GM23338 (cell line): ENCODE data around the gene SPEM3. TPM values are rescaled to one million over a fixed set of nuclear protein-coding genes. Genes with fewer than 3 reads are reported as not detected.

Source experiments
- ATAC-seq: fragments of 200-7000 bp; cut with Tn5 transposase; 3 replicates; pipeline ENCODE4 v1.9.1; 2020
- DNase-seq: peaks from one replicate; pipeline ENCODE4 v3.0.0-alpha.2; 2015; ENCODE audit warnings: low spot score
- H2AFZ ChIP-seq: fragments of 200-600 bp; sonication (generic); 2 replicates; pipeline ENCODE4 v1.8.0; 2016; ENCODE audit warnings: antibody characterized with exemption, mild to moderate bottlenecking, moderate library complexity
- H3F3A ChIP-seq: fragments of 200-600 bp; sonication (generic); replicated peaks from 2 replicates; pipeline ENCODE4 v1.8.0; 2017; ENCODE audit warnings: antibody characterized with exemption, mixed run types, low read depth
- H3K27ac ChIP-seq: fragments of 200-600 bp; sonication (generic); 2 replicates; pipeline ENCODE4 v1.6.1; 2016; ENCODE audit warnings: low read depth
- H3K27me3 ChIP-seq: fragments of 200-600 bp; sonication (generic); 2 replicates; pipeline ENCODE4 v1.8.0; 2016; ENCODE audit warnings: mild to moderate bottlenecking, mixed run types, moderate library complexity; ENCODE audit not compliant: insufficient read depth
- H3K36me3 ChIP-seq: fragments of 200-600 bp; sonication (generic); 2 replicates; pipeline ENCODE4 v1.8.0; 2016; ENCODE audit warnings: mild to moderate bottlenecking; ENCODE audit not compliant: insufficient read depth
- H3K4me1 ChIP-seq: fragments of 200-600 bp; sonication (generic); 2 replicates; pipeline ENCODE4 v1.8.0; 2016; ENCODE audit warnings: mild to moderate bottlenecking, moderate library complexity; ENCODE audit not compliant: insufficient read depth
- H3K4me2 ChIP-seq: fragments of 200-600 bp; sonication (generic); 2 replicates; pipeline ENCODE4 v1.7.1; 2017; ENCODE audit warnings: mixed run types
- H3K4me3 ChIP-seq: fragments of 200-600 bp; sonication (generic); 2 replicates; pipeline ENCODE4 v1.6.1; 2016; ENCODE audit warnings: mixed run types
- H3K79me2 ChIP-seq: fragments of 200-600 bp; sonication (generic); replicated peaks from 2 replicates; pipeline ENCODE4 v1.8.0; 2017; ENCODE audit warnings: mild to moderate bottlenecking; ENCODE audit not compliant: insufficient read depth
- H3K9me2 ChIP-seq: fragments of 200-600 bp; sonication (generic); 2 replicates; pipeline ENCODE4 v1.8.0; 2017; ENCODE audit not compliant: insufficient read depth
- H4K20me1 ChIP-seq: fragments of 200-600 bp; sonication (generic); replicated peaks from 2 replicates; pipeline ENCODE4 v1.8.0; 2017; ENCODE audit warnings: mild to moderate bottlenecking; ENCODE audit not compliant: insufficient read depth
- H3K27ac Mint-ChIP-seq: 2 replicates; pipeline ENCODE4 v1.8.0; 2020; ENCODE audit warnings: inconsistent platforms, mild to moderate bottlenecking, moderate library complexity, mixed read lengths
- H3K27me3 Mint-ChIP-seq: 3 replicates; pipeline ENCODE4 v1.8.0; 2022; ENCODE audit warnings: low read depth, mild to moderate bottlenecking, moderate library complexity, mixed read lengths, inconsistent platforms; ENCODE audit not compliant: insufficient read depth, poor library complexity
- H3K36me3 Mint-ChIP-seq: 3 replicates; pipeline ENCODE4 v1.8.0; 2021; ENCODE audit warnings: low read depth, mild to moderate bottlenecking, inconsistent platforms, moderate library complexity, mixed read lengths
- H3K4me1 Mint-ChIP-seq: 3 replicates; pipeline ENCODE4 v1.8.0; 2020; ENCODE audit warnings: mild to moderate bottlenecking, inconsistent platforms, mixed read lengths
- H3K4me3 Mint-ChIP-seq: 3 replicates; pipeline ENCODE4 v1.8.0; 2021; ENCODE audit warnings: moderate library complexity, mild to moderate bottlenecking, inconsistent platforms, mixed read lengths
- H3K9me3 Mint-ChIP-seq: 3 replicates; pipeline ENCODE4 v1.8.0; 2020; ENCODE audit warnings: moderate library complexity, mild to moderate bottlenecking, inconsistent platforms, mixed read lengths
- CREB1 ChIP-seq: fragments of 250-450 bp; sonication (Bioruptor Pico); IDR thresholded peaks from 2 replicates; pipeline ENCODE4 v1.5.0; 2020; ENCODE audit warnings: low read depth, mild to moderate bottlenecking, moderate library complexity
- EZH2 ChIP-seq: fragments of 200-600 bp; sonication (generic); IDR thresholded peaks from one replicate; pipeline ENCODE4 v1.8.0; 2017; ENCODE audit warnings: antibody characterized with exemption, mild to moderate bottlenecking, low read depth; ENCODE audit not compliant: unreplicated experiment
- EZH2phosphoT487 ChIP-seq: fragments of 200-600 bp; sonication (generic); IDR thresholded peaks from one replicate; pipeline ENCODE4 v1.8.1; 2018; ENCODE audit warnings: antibody characterized with exemption; ENCODE audit not compliant: unreplicated experiment
- JUNB ChIP-seq: IDR thresholded peaks from one replicate; pipeline ENCODE4 v1.6.1; 2016; ENCODE audit warnings: antibody characterized with exemption; ENCODE audit not compliant: unreplicated experiment
- NANOG ChIP-seq: IDR thresholded peaks from 2 replicates; pipeline ENCODE4 v1.6.1; 2016; ENCODE audit warnings: antibody characterized with exemption, borderline replicate concordance
- POLR2AphosphoS5 ChIP-seq: IDR thresholded peaks from 2 replicates; pipeline ENCODE4 v1.6.1; 2016; ENCODE audit warnings: antibody characterized with exemption, low read depth
- STAT1 ChIP-seq: IDR thresholded peaks from one replicate; pipeline ENCODE4 v1.6.1; 2016; ENCODE audit warnings: antibody characterized with exemption; ENCODE audit not compliant: unreplicated experiment
- ZNF114 ChIP-seq: fragments of 250-450 bp; sonication (Bioruptor Pico); IDR thresholded peaks from 2 replicates; pipeline ENCODE4 v1.5.0; 2020; ENCODE audit warnings: mild to moderate bottlenecking, moderate library complexity
- polyA plus RNA-seq: library from polyadenylated mRNA; unstranded; fragments of >200 nt; fragmentation: Nextera tagmentation; extraction: Ambion mirVana; gene quantifications from 2 replicates; pipeline ENCODE4 v1.2.1, GENCODE V29; 2016
- total RNA-seq: library from RNA; depleted of rRNA; stranded (reverse); fragments of >200 nt; shearing (Covaris generic); gene quantifications from 2 replicates; pipeline ENCODE4 v1.2.3, GENCODE V29; 2014
- TF ChIP-seq, protein P1 (sequence below): IDR thresholded peaks from 2 replicates; pipeline ENCODE4 v1.6.1; 2016; ENCODE audit warnings: antibody characterized with exemption
- TF ChIP-seq, protein P2 (sequence below): fragments of 250-450 bp; sonication (Bioruptor Pico); IDR thresholded peaks from 2 replicates; pipeline ENCODE4 v1.5.0; 2020; ENCODE audit warnings: mild to moderate bottlenecking, moderate library complexity
- TF ChIP-seq, protein P3 (sequence below), 2 experiments: fragments of 200-600 bp in 1 of 2; sonication (generic) in 1 of 2; conservative IDR thresholded peaks; 2 replicates each; pipeline versions ENCODE4 v1.5.1 to v1.6.1; 2016 to 2017; ENCODE audit warnings: antibody characterized with exemption in 2 of 2, low read depth in 2 of 2, mild to moderate bottlenecking in 2 of 2, moderate library complexity in 1 of 2
- TF ChIP-seq, protein P4 (sequence below): IDR thresholded peaks from one replicate; pipeline ENCODE4 v1.6.1; 2018; ENCODE audit warnings: antibody characterized with exemption; ENCODE audit not compliant: unreplicated experiment

The SPEM3 gene
- total and polyA plus RNA-seq, 2 experiments from 2014 or later = not detected

DNA sequence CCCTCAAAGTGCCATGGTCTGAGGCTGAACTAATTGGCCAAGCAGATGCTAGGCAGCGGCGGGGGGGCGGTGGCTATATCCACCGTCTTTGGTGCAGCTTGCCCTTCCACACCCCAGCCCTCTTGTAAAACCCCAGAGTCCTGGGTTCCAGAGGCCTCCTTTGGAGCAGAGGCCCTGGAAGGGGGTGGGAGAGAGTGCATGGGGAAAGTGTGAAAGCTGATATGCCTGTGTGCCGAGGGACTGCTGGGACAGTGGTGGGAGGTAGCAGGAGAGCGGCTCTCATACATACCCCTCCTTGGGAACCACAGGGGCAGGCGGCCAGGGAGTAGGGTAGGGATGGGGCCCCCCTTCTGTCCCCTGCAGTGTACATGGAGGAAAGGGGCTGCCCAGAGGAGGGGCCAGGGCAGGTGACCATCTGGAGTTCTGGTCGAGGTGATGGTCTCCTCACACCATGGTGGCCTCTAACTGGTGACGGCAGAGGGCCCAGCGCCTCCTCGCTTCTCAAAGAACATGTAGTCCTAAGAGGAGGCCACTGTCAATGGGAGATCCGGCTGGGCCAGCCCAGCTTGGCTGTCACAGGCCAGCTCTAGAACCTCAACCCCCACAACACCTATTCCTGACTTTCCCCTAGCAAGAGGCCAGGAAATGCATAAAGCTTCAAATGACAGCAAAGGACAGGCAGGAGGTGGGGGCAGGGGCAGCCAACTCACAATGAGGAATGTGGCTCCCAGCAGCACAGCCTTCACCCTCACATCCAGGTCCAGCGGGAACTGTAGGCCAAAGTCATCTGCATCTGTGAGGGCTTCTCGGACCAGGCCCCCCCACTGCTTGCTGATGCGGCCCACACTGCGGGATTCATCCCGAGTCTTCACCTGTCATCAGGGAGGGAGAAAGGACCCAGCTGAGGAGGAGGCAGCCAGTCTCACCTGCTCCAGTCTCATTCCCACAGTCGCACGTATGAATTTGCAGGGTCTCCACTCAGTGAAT lies 38.4 kb upstream of the SPEM3 start:
- no peaks in the 10 kb centered on the region for H3K79me2 ChIP-seq
- H3K9me3 Mint-ChIP-seq = no peaks in the 10 kb centered on the region
- ATAC-seq (no peak), DNase-seq (no peak)
- H3K4me1 Mint-ChIP-seq = peaks cover 25% of the 10 kb centered on the region
- peaks cover 21% of the 10 kb centered on the region; the same call in 1 of the 2 replicates for H3F3A ChIP-seq
- H3K36me3 Mint-ChIP-seq = peaks cover 33% of the 10 kb centered on the region
- H2AFZ ChIP-seq = no peak overlapping the region
- H3K27me3 ChIP-seq = no peaks in the 10 kb centered on the region
- peaks cover 19% of the 10 kb centered on the region for H3K27me3 Mint-ChIP-seq
- H3K27ac ChIP-seq = no peak overlapping the region
- H3K9me2 ChIP-seq = no peaks in the 10 kb centered on the region
- H3K4me3 Mint-ChIP-seq = no peak overlapping the region
- no peak overlapping the region for H3K4me2 ChIP-seq
- no peaks in the 10 kb centered on the region; the same call in 1 of the 2 replicates for H3K4me1 ChIP-seq
- no peak overlapping the region for H3K27ac Mint-ChIP-seq
- no peak overlapping the region for H3K4me3 ChIP-seq
- peaks cover 12% of the 10 kb centered on the region for H4K20me1 ChIP-seq
- H3K36me3 ChIP-seq = peaks cover 4% of the 10 kb centered on the region
- TF ChIP-seq, protein P1, sequence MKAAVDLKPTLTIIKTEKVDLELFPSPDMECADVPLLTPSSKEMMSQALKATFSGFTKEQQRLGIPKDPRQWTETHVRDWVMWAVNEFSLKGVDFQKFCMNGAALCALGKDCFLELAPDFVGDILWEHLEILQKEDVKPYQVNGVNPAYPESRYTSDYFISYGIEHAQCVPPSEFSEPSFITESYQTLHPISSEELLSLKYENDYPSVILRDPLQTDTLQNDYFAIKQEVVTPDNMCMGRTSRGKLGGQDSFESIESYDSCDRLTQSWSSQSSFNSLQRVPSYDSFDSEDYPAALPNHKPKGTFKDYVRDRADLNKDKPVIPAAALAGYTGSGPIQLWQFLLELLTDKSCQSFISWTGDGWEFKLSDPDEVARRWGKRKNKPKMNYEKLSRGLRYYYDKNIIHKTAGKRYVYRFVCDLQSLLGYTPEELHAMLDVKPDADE = no peak
- TF ChIP-seq, protein P2, sequence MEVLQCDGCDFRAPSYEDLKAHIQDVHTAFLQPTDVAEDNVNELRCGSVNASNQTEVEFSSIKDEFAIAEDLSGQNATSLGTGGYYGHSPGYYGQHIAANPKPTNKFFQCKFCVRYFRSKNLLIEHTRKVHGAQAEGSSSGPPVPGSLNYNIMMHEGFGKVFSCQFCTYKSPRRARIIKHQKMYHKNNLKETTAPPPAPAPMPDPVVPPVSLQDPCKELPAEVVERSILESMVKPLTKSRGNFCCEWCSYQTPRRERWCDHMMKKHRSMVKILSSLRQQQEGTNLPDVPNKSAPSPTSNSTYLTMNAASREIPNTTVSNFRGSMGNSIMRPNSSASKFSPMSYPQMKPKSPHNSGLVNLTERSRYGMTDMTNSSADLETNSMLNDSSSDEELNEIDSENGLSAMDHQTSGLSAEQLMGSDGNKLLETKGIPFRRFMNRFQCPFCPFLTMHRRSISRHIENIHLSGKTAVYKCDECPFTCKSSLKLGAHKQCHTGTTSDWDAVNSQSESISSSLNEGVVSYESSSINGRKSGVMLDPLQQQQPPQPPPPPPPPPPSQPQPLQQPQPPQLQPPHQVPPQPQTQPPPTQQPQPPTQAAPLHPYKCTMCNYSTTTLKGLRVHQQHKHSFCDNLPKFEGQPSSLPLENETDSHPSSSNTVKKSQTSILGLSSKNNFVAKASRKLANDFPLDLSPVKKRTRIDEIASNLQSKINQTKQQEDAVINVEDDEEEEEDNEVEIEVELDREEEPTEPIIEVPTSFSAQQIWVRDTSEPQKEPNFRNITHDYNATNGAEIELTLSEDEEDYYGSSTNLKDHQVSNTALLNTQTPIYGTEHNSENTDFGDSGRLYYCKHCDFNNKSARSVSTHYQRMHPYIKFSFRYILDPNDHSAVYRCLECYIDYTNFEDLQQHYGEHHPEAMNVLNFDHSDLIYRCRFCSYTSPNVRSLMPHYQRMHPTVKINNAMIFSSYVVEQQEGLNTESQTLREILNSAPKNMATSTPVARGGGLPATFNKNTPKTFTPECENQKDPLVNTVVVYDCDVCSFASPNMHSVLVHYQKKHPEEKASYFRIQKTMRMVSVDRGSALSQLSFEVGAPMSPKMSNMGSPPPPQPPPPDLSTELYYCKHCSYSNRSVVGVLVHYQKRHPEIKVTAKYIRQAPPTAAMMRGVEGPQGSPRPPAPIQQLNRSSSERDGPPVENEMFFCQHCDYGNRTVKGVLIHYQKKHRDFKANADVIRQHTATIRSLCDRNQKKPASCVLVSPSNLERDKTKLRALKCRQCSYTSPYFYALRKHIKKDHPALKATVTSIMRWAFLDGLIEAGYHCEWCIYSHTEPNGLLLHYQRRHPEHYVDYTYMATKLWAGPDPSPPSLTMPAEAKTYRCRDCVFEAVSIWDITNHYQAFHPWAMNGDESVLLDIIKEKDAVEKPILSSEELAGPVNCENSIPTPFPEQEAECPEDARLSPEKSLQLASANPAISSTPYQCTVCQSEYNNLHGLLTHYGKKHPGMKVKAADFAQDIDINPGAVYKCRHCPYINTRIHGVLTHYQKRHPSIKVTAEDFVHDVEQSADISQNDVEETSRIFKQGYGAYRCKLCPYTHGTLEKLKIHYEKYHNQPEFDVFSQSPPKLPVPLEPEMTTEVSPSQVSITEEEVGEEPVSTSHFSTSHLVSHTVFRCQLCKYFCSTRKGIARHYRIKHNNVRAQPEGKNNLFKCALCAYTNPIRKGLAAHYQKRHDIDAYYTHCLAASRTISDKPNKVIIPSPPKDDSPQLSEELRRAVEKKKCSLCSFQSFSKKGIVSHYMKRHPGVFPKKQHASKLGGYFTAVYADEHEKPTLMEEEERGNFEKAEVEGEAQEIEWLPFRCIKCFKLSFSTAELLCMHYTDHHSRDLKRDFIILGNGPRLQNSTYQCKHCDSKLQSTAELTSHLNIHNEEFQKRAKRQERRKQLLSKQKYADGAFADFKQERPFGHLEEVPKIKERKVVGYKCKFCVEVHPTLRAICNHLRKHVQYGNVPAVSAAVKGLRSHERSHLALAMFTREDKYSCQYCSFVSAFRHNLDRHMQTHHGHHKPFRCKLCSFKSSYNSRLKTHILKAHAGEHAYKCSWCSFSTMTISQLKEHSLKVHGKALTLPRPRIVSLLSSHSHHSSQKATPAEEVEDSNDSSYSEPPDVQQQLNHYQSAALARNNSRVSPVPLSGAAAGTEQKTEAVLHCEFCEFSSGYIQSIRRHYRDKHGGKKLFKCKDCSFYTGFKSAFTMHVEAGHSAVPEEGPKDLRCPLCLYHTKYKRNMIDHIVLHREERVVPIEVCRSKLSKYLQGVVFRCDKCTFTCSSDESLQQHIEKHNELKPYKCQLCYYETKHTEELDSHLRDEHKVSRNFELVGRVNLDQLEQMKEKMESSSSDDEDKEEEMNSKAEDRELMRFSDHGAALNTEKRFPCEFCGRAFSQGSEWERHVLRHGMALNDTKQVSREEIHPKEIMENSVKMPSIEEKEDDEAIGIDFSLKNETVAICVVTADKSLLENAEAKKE = no peak
- TF ChIP-seq STAT1 = no peak
- TF ChIP-seq NANOG = no peak
- TF ChIP-seq ZNF114 (CRISPR knock-in tag) = no peak
- no peak for TF ChIP-seq JUNB
- TF ChIP-seq, protein P3, sequence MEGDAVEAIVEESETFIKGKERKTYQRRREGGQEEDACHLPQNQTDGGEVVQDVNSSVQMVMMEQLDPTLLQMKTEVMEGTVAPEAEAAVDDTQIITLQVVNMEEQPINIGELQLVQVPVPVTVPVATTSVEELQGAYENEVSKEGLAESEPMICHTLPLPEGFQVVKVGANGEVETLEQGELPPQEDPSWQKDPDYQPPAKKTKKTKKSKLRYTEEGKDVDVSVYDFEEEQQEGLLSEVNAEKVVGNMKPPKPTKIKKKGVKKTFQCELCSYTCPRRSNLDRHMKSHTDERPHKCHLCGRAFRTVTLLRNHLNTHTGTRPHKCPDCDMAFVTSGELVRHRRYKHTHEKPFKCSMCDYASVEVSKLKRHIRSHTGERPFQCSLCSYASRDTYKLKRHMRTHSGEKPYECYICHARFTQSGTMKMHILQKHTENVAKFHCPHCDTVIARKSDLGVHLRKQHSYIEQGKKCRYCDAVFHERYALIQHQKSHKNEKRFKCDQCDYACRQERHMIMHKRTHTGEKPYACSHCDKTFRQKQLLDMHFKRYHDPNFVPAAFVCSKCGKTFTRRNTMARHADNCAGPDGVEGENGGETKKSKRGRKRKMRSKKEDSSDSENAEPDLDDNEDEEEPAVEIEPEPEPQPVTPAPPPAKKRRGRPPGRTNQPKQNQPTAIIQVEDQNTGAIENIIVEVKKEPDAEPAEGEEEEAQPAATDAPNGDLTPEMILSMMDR (conservative IDR thresholded peaks at IDR 0.05; ENCODE audit: low read depth in 2 of 2) = no peak
- no peak for TF ChIP-seq CREB1
- no peak for TF ChIP-seq POLR2AphosphoS5
- no peak for TF ChIP-seq EZH2
- no peak for TF ChIP-seq EZH2phosphoT487
- TF ChIP-seq, protein P4, sequence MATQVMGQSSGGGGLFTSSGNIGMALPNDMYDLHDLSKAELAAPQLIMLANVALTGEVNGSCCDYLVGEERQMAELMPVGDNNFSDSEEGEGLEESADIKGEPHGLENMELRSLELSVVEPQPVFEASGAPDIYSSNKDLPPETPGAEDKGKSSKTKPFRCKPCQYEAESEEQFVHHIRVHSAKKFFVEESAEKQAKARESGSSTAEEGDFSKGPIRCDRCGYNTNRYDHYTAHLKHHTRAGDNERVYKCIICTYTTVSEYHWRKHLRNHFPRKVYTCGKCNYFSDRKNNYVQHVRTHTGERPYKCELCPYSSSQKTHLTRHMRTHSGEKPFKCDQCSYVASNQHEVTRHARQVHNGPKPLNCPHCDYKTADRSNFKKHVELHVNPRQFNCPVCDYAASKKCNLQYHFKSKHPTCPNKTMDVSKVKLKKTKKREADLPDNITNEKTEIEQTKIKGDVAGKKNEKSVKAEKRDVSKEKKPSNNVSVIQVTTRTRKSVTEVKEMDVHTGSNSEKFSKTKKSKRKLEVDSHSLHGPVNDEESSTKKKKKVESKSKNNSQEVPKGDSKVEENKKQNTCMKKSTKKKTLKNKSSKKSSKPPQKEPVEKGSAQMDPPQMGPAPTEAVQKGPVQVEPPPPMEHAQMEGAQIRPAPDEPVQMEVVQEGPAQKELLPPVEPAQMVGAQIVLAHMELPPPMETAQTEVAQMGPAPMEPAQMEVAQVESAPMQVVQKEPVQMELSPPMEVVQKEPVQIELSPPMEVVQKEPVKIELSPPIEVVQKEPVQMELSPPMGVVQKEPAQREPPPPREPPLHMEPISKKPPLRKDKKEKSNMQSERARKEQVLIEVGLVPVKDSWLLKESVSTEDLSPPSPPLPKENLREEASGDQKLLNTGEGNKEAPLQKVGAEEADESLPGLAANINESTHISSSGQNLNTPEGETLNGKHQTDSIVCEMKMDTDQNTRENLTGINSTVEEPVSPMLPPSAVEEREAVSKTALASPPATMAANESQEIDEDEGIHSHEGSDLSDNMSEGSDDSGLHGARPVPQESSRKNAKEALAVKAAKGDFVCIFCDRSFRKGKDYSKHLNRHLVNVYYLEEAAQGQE = no peak
